ENCODE measurements around the gene ZNF805.

DNA sequence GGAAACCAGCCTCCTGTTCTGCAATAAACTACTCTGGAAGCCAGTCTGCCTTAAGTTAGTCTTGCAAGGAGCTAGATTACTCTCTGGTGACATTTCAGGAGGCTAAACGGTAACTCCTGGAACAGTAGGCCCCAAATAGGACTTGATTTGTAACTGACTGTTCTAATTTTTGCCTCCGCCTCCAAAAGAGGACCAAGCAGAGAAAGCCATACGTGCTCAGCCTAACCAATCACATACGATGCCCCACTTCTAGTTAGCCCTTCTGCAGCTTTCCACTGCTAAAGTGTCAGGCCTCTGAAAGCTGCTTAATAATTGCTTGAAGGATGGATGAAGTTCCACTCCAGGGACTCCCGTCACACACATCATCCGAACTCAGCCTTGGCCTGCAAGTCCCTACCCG is 744 bp downstream of the ZNF805 start:
- TF ChIP-seq CTCF (IDR thresholded peaks at IDR 0.05) (no peak), POLR2A (IDR thresholded peaks at IDR 0.05) (no peak)

Data from Peyer's patch (tissue), 4 donors.